H1 (cell line): ENCODE measurements around the gene ZNF45. TPM values are rescaled to one million over a fixed set of nuclear protein-coding genes. Genes with fewer than 3 reads are reported as not detected.

Experiments used
- CTCF ChIA-PET: fragments of 300-600 bp; sonication (Branson Sonifier 250); formaldehyde crosslinking; loops from one replicate; lab custom pipeline; 2021; ENCODE audit not compliant: partially characterized antibody; lab: Charles Lee
- POLR2A ChIA-PET: fragments of 300-600 bp; sonication (Branson Sonifier 250); formaldehyde crosslinking; loops from one replicate; lab custom pipeline; 2021; ENCODE audit warnings: inconsistent platforms; ENCODE audit not compliant: partially characterized antibody; lab: Charles Lee
- DNase-seq, 2 experiments: peaks; one replicate each; pipeline versions ENCODE4 v3.0.0 to v3.0.0-alpha.2; 2010 to 2022; ENCODE audit warnings: low spot score in 2 of 2, low read depth in 1 of 2, mixed read lengths in 1 of 2
- FAIRE-seq: peaks from 2 replicates; lab custom pipeline; 2011; peaks lifted over from hg19 to GRCh38; lab: Jason Lieb, UNC
- H2AFZ ChIP-seq: 2 replicates; pipeline ENCODE4 v1.8.1; 2012; ENCODE audit warnings: low read length, inconsistent platforms
- H2AK5ac ChIP-seq: 2 replicates; pipeline ENCODE4 v1.6.1; 2013; ENCODE audit warnings: low read depth, low read length
- H2BK120ac ChIP-seq: replicated peaks from 2 replicates; pipeline ENCODE3; 2013; ENCODE audit warnings: low read depth, low read length, inconsistent platforms
- H2BK12ac ChIP-seq: 2 replicates; pipeline ENCODE4 v1.6.1; 2013; ENCODE audit warnings: low read depth, low read length
- H2BK15ac ChIP-seq: 2 replicates; pipeline ENCODE4 v1.6.1; 2013; ENCODE audit warnings: low read length
- H2BK20ac ChIP-seq: 2 replicates; pipeline ENCODE4 v1.6.1; 2013; ENCODE audit warnings: low read length
- H2BK5ac ChIP-seq: 2 replicates; pipeline ENCODE4 v1.6.1; 2013; ENCODE audit warnings: low read depth, low read length
- H3K14ac ChIP-seq: 2 replicates; pipeline ENCODE4 v1.6.1; 2013; ENCODE audit warnings: inconsistent platforms; ENCODE audit not compliant: insufficient read length
- H3K18ac ChIP-seq: 2 replicates; pipeline ENCODE4 v1.6.1; 2013; ENCODE audit warnings: low read length; ENCODE audit errors: extremely low read depth
- H3K23ac ChIP-seq: 2 replicates; pipeline ENCODE4 v1.6.1; 2013; ENCODE audit warnings: inconsistent platforms; ENCODE audit not compliant: insufficient read length
- H3K23me2 ChIP-seq: 2 replicates; pipeline ENCODE4 v1.6.1; 2013; ENCODE audit warnings: low read depth, low read length
- H3K27ac ChIP-seq: 2 replicates; pipeline ENCODE4 v1.6.1; 2011; ENCODE audit warnings: low read depth, low read length, inconsistent platforms
- H3K27me3 ChIP-seq, 4 experiments: replicated peaks in 1 of 4; 1 replicate in 1 of 4; 2 replicates in 3 of 4; pipeline versions ENCODE4 v1.6.1 to v1.8.1; 2011 to 2013; ENCODE audit warnings: low read length in 3 of 4, mild to moderate bottlenecking in 3 of 4, inconsistent platforms in 2 of 4, mixed read lengths in 2 of 4, moderate library complexity in 1 of 4; ENCODE audit not compliant: control insufficient read depth in 3 of 4, insufficient read depth in 3 of 4; ENCODE audit errors: extremely low read depth in 1 of 4
- H3K36me3 ChIP-seq, 4 experiments: 2 replicates each; pipeline versions ENCODE4 v1.6.1 to v1.8.1; 2011 to 2013; ENCODE audit warnings: mild to moderate bottlenecking in 4 of 4, low read length in 3 of 4, moderate library complexity in 2 of 4, control low read depth in 1 of 4, inconsistent platforms in 1 of 4; ENCODE audit not compliant: insufficient read depth in 4 of 4, control insufficient read depth in 2 of 4
- H3K4ac ChIP-seq: replicated peaks from 2 replicates; pipeline ENCODE3; 2013; ENCODE audit warnings: low read length, low read depth, mixed read lengths, inconsistent platforms; ENCODE audit not compliant: insufficient read length
- H3K4me1 ChIP-seq, 4 experiments: replicated peaks in 1 of 4; 1 replicate in 1 of 4; 2 replicates in 3 of 4; pipeline versions ENCODE4 v1.6.1 to v1.8.1; 2011 to 2013; ENCODE audit warnings: low read length in 3 of 4, inconsistent platforms in 2 of 4, mixed read lengths in 1 of 4; ENCODE audit not compliant: insufficient read depth in 4 of 4, control insufficient read depth in 3 of 4
- H3K4me2 ChIP-seq, 2 experiments: 2 replicates each; pipeline versions ENCODE4 v1.6.1 to v1.8.1; 2011 to 2013; ENCODE audit warnings: low read depth in 2 of 2, low read length in 2 of 2, control low read depth in 1 of 2, inconsistent platforms in 1 of 2, mild to moderate bottlenecking in 1 of 2; ENCODE audit not compliant: insufficient read depth in 1 of 2
- H3K4me3 ChIP-seq, 4 experiments: fragments of 200-600, 300-600 bp in 1 of 4; sonication (generic), shearing (Covaris generic), sonication (Bioruptor Twin) in 1 of 4; 2 replicates each; pipeline versions ENCODE4 v1.5.1 to v1.8.1; 2011 to 2016; ENCODE audit warnings: low read length in 4 of 4, low read depth in 3 of 4, control low read depth in 2 of 4, inconsistent platforms in 2 of 4, mild to moderate bottlenecking in 2 of 4, mixed read lengths in 1 of 4, moderate library complexity in 1 of 4; ENCODE audit not compliant: insufficient read depth in 2 of 4; ENCODE audit errors: extremely low read depth in 1 of 4
- H3K56ac ChIP-seq: replicated peaks from 2 replicates; pipeline ENCODE3; 2013; ENCODE audit warnings: low read depth, mild to moderate bottlenecking, mixed read lengths, low read length, inconsistent platforms; ENCODE audit not compliant: insufficient read length
- H3K79me1 ChIP-seq: 2 replicates; pipeline ENCODE4 v1.6.1; 2013; ENCODE audit warnings: low read depth, low read length, control low read depth
- H3K79me2 ChIP-seq, 2 experiments: 2 replicates each; pipeline versions ENCODE4 v1.6.1 to v1.8.1; 2012 to 2013; ENCODE audit warnings: low read length in 2 of 2, mild to moderate bottlenecking in 2 of 2, inconsistent platforms in 1 of 2; ENCODE audit not compliant: insufficient read depth in 2 of 2, control insufficient read depth in 1 of 2
- H3K9ac ChIP-seq, 4 experiments: replicated peaks in 1 of 4; 1 replicate in 1 of 4; 2 replicates in 3 of 4; pipeline versions ENCODE4 v1.6.1 to v1.8.1; 2011 to 2013; ENCODE audit warnings: low read depth in 3 of 4, low read length in 3 of 4, control low read depth in 2 of 4, mild to moderate bottlenecking in 2 of 4, moderate library complexity in 2 of 4, inconsistent platforms in 1 of 4; ENCODE audit errors: extremely low read depth in 1 of 4
- H3K9me3 ChIP-seq, 2 experiments: 2 replicates each; pipeline versions ENCODE4 v1.6.1 to v1.8.1; 2012 to 2013; ENCODE audit warnings: mild to moderate bottlenecking in 2 of 2, moderate library complexity in 2 of 2, control low read depth in 1 of 2, inconsistent platforms in 1 of 2, low read depth in 1 of 2, low read length in 1 of 2, mixed read lengths in 1 of 2; ENCODE audit not compliant: insufficient read depth in 2 of 2
- H4K20me1 ChIP-seq, 2 experiments: replicated peaks in 1 of 2; 2 replicates each; pipeline versions ENCODE3 to v1.8.1; 2011 to 2013; ENCODE audit warnings: inconsistent platforms in 2 of 2, low read length in 2 of 2, mild to moderate bottlenecking in 1 of 2; ENCODE audit not compliant: insufficient read depth in 2 of 2, control insufficient read depth in 1 of 2
- H4K5ac ChIP-seq: 2 replicates; pipeline ENCODE4 v1.6.1; 2013; ENCODE audit warnings: low read length, low read depth, mixed read lengths, inconsistent platforms; ENCODE audit not compliant: insufficient read length
- H4K8ac ChIP-seq: 2 replicates; pipeline ENCODE4 v1.8.0; 2013; ENCODE audit warnings: mild to moderate bottlenecking, moderate library complexity, low read length, inconsistent platforms; ENCODE audit not compliant: insufficient read depth; ENCODE audit errors: extremely low read depth
- H4K91ac ChIP-seq: replicated peaks from 2 replicates; pipeline ENCODE3; 2013; ENCODE audit warnings: low read length, mixed read lengths, inconsistent platforms; ENCODE audit not compliant: insufficient read length
- CHD2 ChIP-seq: IDR thresholded peaks from 2 replicates; pipeline ENCODE4 v1.6.1; 2012; ENCODE audit warnings: low read length, improper control_type of control experiment
- EP300 ChIP-seq, 2 experiments: IDR thresholded peaks; 1 replicate in 1 of 2; 2 replicates in 1 of 2; pipeline ENCODE4 v1.6.1; 2011 to 2012; ENCODE audit warnings: low read depth in 2 of 2, low read length in 2 of 2, mild to moderate bottlenecking in 2 of 2, borderline replicate concordance in 1 of 2, inconsistent platforms in 1 of 2, moderate library complexity in 1 of 2
- GABPA ChIP-seq: IDR thresholded peaks from 2 replicates; pipeline ENCODE4 v1.6.1; 2011; ENCODE audit warnings: mild to moderate bottlenecking, low read length, moderate library complexity, borderline replicate concordance; ENCODE audit not compliant: insufficient read depth
- PHF8 ChIP-seq: fragments of 200-600 bp; sonication (generic); conservative IDR thresholded peaks from 2 replicates; pipeline ENCODE4 v1.7.1; 2012; ENCODE audit warnings: low read depth, mild to moderate bottlenecking, inconsistent platforms, low read length, moderate library complexity
- RFX5 ChIP-seq: IDR thresholded peaks from 2 replicates; pipeline ENCODE4 v1.6.1; 2011; ENCODE audit warnings: low read depth, low read length, improper control_type of control experiment, borderline replicate concordance
- SP2 ChIP-seq: IDR thresholded peaks from 2 replicates; pipeline ENCODE4 v1.6.1; 2012; ENCODE audit warnings: mild to moderate bottlenecking, low read length, inconsistent platforms
- TBP ChIP-seq: IDR thresholded peaks from 2 replicates; pipeline ENCODE4 v1.6.1; 2011; ENCODE audit warnings: low read depth, low read length, improper control_type of control experiment
- WGBS, 2 experiments: shearing (Covaris generic) in 1 of 2; methylation state at CpG; one replicate each; pipeline versions ENCODE4 v1.1.6 to v1.1.7; 2013 to 2015; ENCODE audit warnings: low lambda C conversion rate in 2 of 2, mixed read lengths in 2 of 2, inconsistent platforms in 1 of 2, low coverage in 1 of 2, missing lambda C conversion rate in 1 of 2; ENCODE audit not compliant: insufficient replicate concordance in 2 of 2, insufficient coverage in 1 of 2, insufficient read length in 1 of 2; ENCODE audit errors: extremely low coverage in 1 of 2, missing lambda C conversion rate in 1 of 2; 5-methylcytosine and 5-hydroxymethylcytosine counted together
- polyA plus RNA-seq, 7 experiments: library from polyadenylated mRNA; depleted of rRNA in 3 of 7; stranded (reverse) in 5 of 7; unstranded in 2 of 7; fragments of >200 nt in 5 of 7; fragments of 200-250 nt in 2 of 7; gene quantifications; 1 replicate in 5 of 7; 2 replicates in 1 of 7; 4 replicates in 1 of 7; pipeline versions ENCODE4 v1.2.1 to v1.2.3, GENCODE V29; 2011 to 2013; ENCODE audit warnings: missing spikeins in 2 of 7, mixed read lengths in 2 of 7
- total RNA-seq: library from RNA; stranded (reverse); fragmentation: NEBNext Ultra II Directional; extraction: Animal tissue kit (Norgen Biotek cat#: 25700); gene quantifications from 2 replicates; pipeline ENCODE4 v1.2.1, GENCODE V29; 2021

ZNF45 gene
- total and polyA plus RNA-seq, 2 of the 8 experiments (the other 6 are each of a cell fraction or from before 2014, with no cell fraction given), result 4.6 to 16.2 TPM

DNA sequence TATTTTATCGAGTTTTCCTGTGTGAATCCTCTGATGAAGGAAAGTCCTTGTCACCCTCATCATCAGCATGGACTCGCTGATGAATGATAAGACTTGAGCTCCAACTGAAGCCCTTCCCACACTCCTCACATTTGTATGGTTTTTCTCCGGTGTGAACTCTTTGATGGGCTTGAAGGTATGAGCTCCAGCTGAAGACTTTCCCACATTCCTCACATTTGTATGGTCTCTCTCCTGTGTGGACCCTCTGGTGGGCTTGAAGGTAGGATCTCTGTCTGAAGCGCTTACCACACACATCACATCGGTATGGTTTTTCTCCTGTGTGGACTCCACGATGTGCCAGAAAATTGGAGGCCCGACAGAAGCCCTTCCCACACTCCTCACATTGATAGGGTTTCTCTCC, 21.7 kb downstream of the ZNF45 start:
- H3K27me3 ChIP-seq, result no peaks in the 10 kb centered on the region; a peak in 1 of 7 replicates
- peaks cover 25 to 70% (median 51%) of the 10 kb centered on the region in 4 experiments; a peak in 7 of 8 replicates for H3K36me3 ChIP-seq
- TF ChIP-seq TBP, result no peak
- no peak for TF ChIP-seq EP300 (IDR thresholded peaks at IDR 0.05; ENCODE audit: borderline replicate concordance in 1 of 2, low read depth in 2 of 2, low read length in 2 of 2)
- TF ChIP-seq PHF8, result no peak
- no peak for TF ChIP-seq SP2
- TF ChIP-seq GABPA, result no peak
- no peak for TF ChIP-seq CHD2
- no peak for TF ChIP-seq RFX5
- H4K8ac ChIP-seq, result no peak overlapping the region
- no peak overlapping the region for H3K56ac ChIP-seq
- no peak overlapping the region for H4K91ac ChIP-seq
- H2BK15ac ChIP-seq, result no peak overlapping the region
- H2BK20ac ChIP-seq, result no peak overlapping the region
- H4K20me1 ChIP-seq, result no peaks in the 10 kb centered on the region
- H2BK120ac ChIP-seq, result no peak overlapping the region
- no peaks in the 10 kb centered on the region for H3K4me1 ChIP-seq
- no peak overlapping the region for H3K9ac ChIP-seq
- DNase-seq (no peak), FAIRE-seq (no peak)
- no peak overlapping the region for H3K14ac ChIP-seq
- H3K27ac ChIP-seq, result no peak overlapping the region
- H2AK5ac ChIP-seq, result no peak overlapping the region
- ChIA-PET POLR2A (interaction anchor here (1.5 kb wide), 1 partner anchor 75 kb away, joined by 4 read pairs; no protein-coding TSS in a partner anchor), CTCF (no interaction called here)
- H3K4ac ChIP-seq, result no peak overlapping the region
- H3K18ac ChIP-seq, result no peak overlapping the region
- H4K5ac ChIP-seq, result no peak overlapping the region
- no peaks in the 10 kb centered on the region for H3K79me1 ChIP-seq
- no peak overlapping the region for H2BK5ac ChIP-seq
- no peak overlapping the region for H3K4me3 ChIP-seq
- H3K23ac ChIP-seq, result no peak overlapping the region
- H3K9me3 ChIP-seq, result peaks cover 62 to 67% of the 10 kb centered on the region in 2 experiments
- H3K23me2 ChIP-seq, result no peaks in the 10 kb centered on the region
- H3K79me2 ChIP-seq, result no peaks in the 10 kb centered on the region
- no peak overlapping the region for H2AFZ ChIP-seq
- no peak overlapping the region for H3K4me2 ChIP-seq
- WGBS, 2 experiments, result 91% methylated on average over 7 of the region's 7 CpGs; no CpG with 5 or more reads in 1 of the 2 experiments
- H2BK12ac ChIP-seq, result no peak overlapping the region
